Naive thymus-derived CD4-positive, alpha-beta T cell (primary cell): ENCODE measurements around the gene TRIP12. TPM values are rescaled to one million over a fixed set of nuclear protein-coding genes. Genes with fewer than 3 reads are reported as not detected.
A peak's percentile ranks its signal among the peaks of the same experiment; 100 is the strongest.
"Not testable (repeated sequence)": the region's sequence is repeated elsewhere in the genome, so short reads cannot be mapped to it uniquely, and the experiment has no call there.

Source experiments
- ATAC-seq: fragments of 150-1000 bp; cut with Tn5 transposase; 2 replicates; pipeline ENCODE4 v1.10.0; 2021; ENCODE audit warnings: mild to moderate bottlenecking, moderate library complexity
- CTCF ChIA-PET: fragments of 350-600 bp; sonication (Branson Sonifier 250); formaldehyde crosslinking; loops from one replicate; lab custom pipeline; 2021; ENCODE audit warnings: antibody characterized with exemption; lab: Charles Lee
- POLR2A ChIA-PET: fragments of 350-600 bp; sonication (Branson Sonifier 250); formaldehyde crosslinking; loops from one replicate; lab custom pipeline; 2021; ENCODE audit warnings: antibody characterized with exemption, inconsistent platforms; lab: Charles Lee
- DNase-seq, 9 donors: peaks; one replicate each; pipeline versions ENCODE4 v3.0.0 to v3.0.0-alpha.2; 2020 to 2022; ENCODE audit warnings: mixed read lengths in 1 of 9
- H3K27ac ChIP-seq: one replicate; pipeline ENCODE4 v1.7.0; 2013; ENCODE audit warnings: mild to moderate bottlenecking, low read depth, low read length, moderate library complexity
- H3K27me3 ChIP-seq, 2 donors: one replicate each; pipeline ENCODE4 v1.7.0; 2013; ENCODE audit warnings: low read length in 2 of 2, mild to moderate bottlenecking in 2 of 2, moderate library complexity in 2 of 2; ENCODE audit not compliant: control insufficient read depth in 2 of 2, insufficient read depth in 2 of 2
- H3K36me3 ChIP-seq, 3 experiments: 1 replicate in 2 of 3; 2 replicates in 1 of 3; pipeline ENCODE4 v1.7.0; 2013; ENCODE audit warnings: low read length in 3 of 3, mild to moderate bottlenecking in 3 of 3, moderate library complexity in 1 of 3; ENCODE audit not compliant: insufficient read depth in 3 of 3, control insufficient read depth in 2 of 3
- H3K4me1 ChIP-seq, 2 donors: one replicate each; pipeline ENCODE4 v1.7.0; 2013; ENCODE audit warnings: low read length in 2 of 2, mild to moderate bottlenecking in 2 of 2, moderate library complexity in 1 of 2; ENCODE audit not compliant: control insufficient read depth in 2 of 2, insufficient read depth in 2 of 2
- H3K4me3 ChIP-seq: 2 replicates; pipeline ENCODE4 v1.7.0; 2013; ENCODE audit warnings: mild to moderate bottlenecking, low read length
- H3K9me3 ChIP-seq, 3 experiments: 1 replicate in 2 of 3; 2 replicates in 1 of 3; pipeline ENCODE4 v1.7.0; 2013; ENCODE audit warnings: low read length in 3 of 3; ENCODE audit not compliant: control insufficient read depth in 2 of 3
- H3K27ac Mint-ChIP-seq, 9 donors: one replicate each; pipeline ENCODE4 v1.8.0; 2020 to 2022; ENCODE audit warnings: mixed read lengths in 9 of 9, mild to moderate bottlenecking in 8 of 9, moderate library complexity in 5 of 9, inconsistent platforms in 2 of 9
- H3K27me3 Mint-ChIP-seq, 5 donors: one replicate each; pipeline ENCODE4 v1.8.0; 2021 to 2022; ENCODE audit warnings: mixed read lengths in 5 of 5, mild to moderate bottlenecking in 1 of 5
- H3K36me3 Mint-ChIP-seq, 5 donors: one replicate each; pipeline ENCODE4 v1.8.0; 2020 to 2022; ENCODE audit warnings: mixed read lengths in 5 of 5, mild to moderate bottlenecking in 3 of 5, inconsistent platforms in 1 of 5
- H3K4me1 Mint-ChIP-seq, 7 donors: one replicate each; pipeline ENCODE4 v1.8.0; 2020 to 2022; ENCODE audit warnings: mixed read lengths in 7 of 7, mild to moderate bottlenecking in 3 of 7, inconsistent platforms in 1 of 7
- H3K4me3 Mint-ChIP-seq, 10 donors: one replicate each; pipeline ENCODE4 v1.8.0; 2020 to 2022; ENCODE audit warnings: mild to moderate bottlenecking in 10 of 10, mixed read lengths in 10 of 10, moderate library complexity in 6 of 10, inconsistent platforms in 2 of 10
- H3K9me3 Mint-ChIP-seq, 11 donors: one replicate each; pipeline ENCODE4 v1.8.0; 2020 to 2022; ENCODE audit warnings: mixed read lengths in 11 of 11, mild to moderate bottlenecking in 4 of 11, inconsistent platforms in 1 of 11, moderate library complexity in 1 of 11
- intact Hi-C, 2 donors: fragments of 100-400 bp; cut with micrococcal nuclease; formaldehyde crosslinking; loops; one replicate each; pipeline ENCODE4 v1.15.1; 2023
- polyA plus RNA-seq, 2 donors: library from polyadenylated mRNA; unstranded; fragments of 300-500 nt; fragmentation: Illumina TruSeq; gene quantifications; one replicate each; pipeline ENCODE4 v1.2.3, GENCODE V29; 2021
- total RNA-seq, 6 experiments: library from RNA in 5 of 6; stranded (reverse) in 5 of 6; gene quantifications; 1 replicate in 5 of 6; 2 replicates in 1 of 6; pipeline ENCODE4 v1.2.3 and lab custom pipeline; 2021 to 2026

The TRIP12 gene
- total and polyA plus RNA-seq, 7 experiments from 2014 or later = 34.8 to 247 (median 224) TPM

DNA sequence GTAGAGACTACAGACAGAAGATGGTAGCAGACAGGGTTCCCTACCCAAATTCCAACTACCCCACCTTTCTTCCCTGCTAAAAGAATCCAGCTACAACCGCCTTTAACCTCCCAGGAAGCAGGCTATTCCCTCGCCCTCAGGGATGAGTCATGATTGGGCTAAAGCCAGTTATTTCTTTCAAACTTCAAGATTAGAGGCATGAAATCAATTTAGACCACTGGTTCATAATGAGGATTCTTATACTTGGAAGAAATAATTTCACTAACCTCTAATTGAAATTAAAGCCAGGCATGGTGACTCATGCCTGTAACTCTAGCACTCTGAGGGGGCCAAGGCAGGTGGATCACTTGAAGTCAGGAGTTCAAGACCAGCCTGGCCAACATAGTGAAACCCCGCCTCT is 20.0 kb downstream of the TRIP12 start:
- POLR2A ChIA-PET = interaction anchor here (1.0 kb wide), 1 partner anchor 9 kb away, joined by 3 read pairs; no protein-coding TSS in a partner anchor
- no peaks in the 10 kb centered on the region for H3K27me3 Mint-ChIP-seq
- peaks cover 0 to 4% (median 0%) of the 10 kb centered on the region in 11 donors for H3K9me3 Mint-ChIP-seq
- peaks cover 4 to 9% (median 6%) of the 10 kb centered on the region in 3 experiments for H3K36me3 ChIP-seq
- intact Hi-C loops = no loop called here
- H3K36me3 Mint-ChIP-seq = peaks cover 6 to 40% (median 16%) of the 10 kb centered on the region in 5 donors
- H3K27ac Mint-ChIP-seq = peak overlapping the region in 2 of 9 donors; percentile 10 to 16
- H3K27me3 ChIP-seq = no peaks in the 10 kb centered on the region
- DNase-seq (no peak), ATAC-seq (no peak)
- H3K4me1 Mint-ChIP-seq = peaks cover 36 to 77% (median 68%) of the 10 kb centered on the region in 7 donors
- H3K4me1 ChIP-seq = peaks cover 3 to 24% of the 10 kb centered on the region in 2 donors
- H3K27ac ChIP-seq = no peak overlapping the region
- no peak overlapping the region for H3K4me3 ChIP-seq
- no peaks in the 10 kb centered on the region for H3K9me3 ChIP-seq
- CTCF ChIA-PET = no interaction called here
- H3K4me3 Mint-ChIP-seq = peak overlapping the region in 2 of 10 donors; percentile 10 to 27

DNA sequence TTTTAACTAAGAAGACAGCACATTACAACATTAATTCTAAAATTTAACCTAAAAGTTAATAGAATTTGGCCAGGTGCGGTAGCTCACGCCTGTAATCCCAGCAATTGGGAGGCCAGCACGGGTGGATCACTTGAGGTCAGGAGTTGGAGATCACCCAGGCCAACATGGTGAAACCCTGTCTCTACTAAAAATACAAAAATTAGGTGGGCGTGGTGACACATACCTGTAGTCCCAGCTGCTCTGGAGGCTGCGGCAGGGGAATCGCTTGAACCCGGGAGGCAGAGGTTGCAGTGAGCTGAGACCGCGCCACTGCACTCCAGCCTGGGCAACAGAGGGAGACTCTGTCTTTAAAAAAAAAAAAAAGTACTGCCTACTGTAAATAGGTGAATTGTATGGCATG is 21.3 kb downstream of the TRIP12 start:
- H3K9me3 Mint-ChIP-seq, DNase-seq, intact Hi-C loops, H3K4me3 Mint-ChIP-seq, H3K36me3 ChIP-seq, H3K27ac Mint-ChIP-seq, ATAC-seq, H3K27me3 Mint-ChIP-seq, H3K27ac ChIP-seq, H3K4me3 ChIP-seq, H3K27me3 ChIP-seq, H3K9me3 ChIP-seq: not testable (repeated sequence)
- H3K4me1 ChIP-seq = peaks cover 3 to 27% of the 10 kb centered on the region in 2 donors
- ChIA-PET CTCF (interaction anchor here (0.6 to 0.7 kb wide), 2 partner anchors 9 to 21 kb away, joined by 3 to 6 read pairs; no protein-coding TSS in a partner anchor), POLR2A (interaction anchor here (0.9 kb wide), 1 partner anchor 100 kb away, joined by 5 read pairs; no protein-coding TSS in a partner anchor)
- Mint-ChIP-seq H3K36me3 (peaks cover 6 to 37% (median 16%) of the 10 kb centered on the region in 5 donors), H3K4me1 (peaks cover 36 to 86% (median 78%) of the 10 kb centered on the region in 7 donors)

GRCh38 chr2:229900012-229900411 is 21.8 kb downstream of the TRIP12 start:
- Mint-ChIP-seq H3K4me3 (peak overlapping the region in 2 of 10 donors; percentile 4 to 30), H3K27me3 (no peaks in the 10 kb centered on the region), H3K9me3 (peaks cover 0 to 4% (median 0%) of the 10 kb centered on the region in 11 donors), H3K4me1 (peaks cover 33 to 86% (median 78%) of the 10 kb centered on the region in 7 donors), H3K36me3 (peaks cover 6 to 32% (median 16%) of the 10 kb centered on the region in 5 donors), H3K27ac (peak overlapping the region in 2 of 9 donors; percentile 45 to 66)
- H3K27me3 ChIP-seq = no peaks in the 10 kb centered on the region
- H3K4me3 ChIP-seq = no peak overlapping the region
- no peak overlapping the region for H3K27ac ChIP-seq
- ChIA-PET CTCF (no interaction called here), POLR2A (no interaction called here)
- no peak for ATAC-seq
- H3K4me1 ChIP-seq = peaks cover 3 to 27% of the 10 kb centered on the region in 2 donors
- H3K9me3 ChIP-seq = no peaks in the 10 kb centered on the region
- DNase-seq = no peak
- intact Hi-C loops = no loop called here
- H3K36me3 ChIP-seq = peaks cover 4 to 9% (median 6%) of the 10 kb centered on the region in 3 experiments

GRCh38 chr2:229899604-229900003 is 22.2 kb downstream of the TRIP12 start:
- intact Hi-C loops = no loop called here
- H3K4me1 Mint-ChIP-seq = peaks cover 34 to 87% (median 80%) of the 10 kb centered on the region in 7 donors
- H3K4me3 ChIP-seq = no peak overlapping the region
- H3K27ac ChIP-seq = no peak overlapping the region
- ChIA-PET POLR2A (no interaction called here), CTCF (interaction anchor here (0.7 kb wide), 1 partner anchor 9 kb away, joined by 3 read pairs; no protein-coding TSS in a partner anchor)
- H3K4me3 Mint-ChIP-seq = peak overlapping the region in 4 of 10 donors; percentile 4 to 36 (median 22)
- ATAC-seq (no peak), DNase-seq (no peak)
- H3K27me3 Mint-ChIP-seq = no peaks in the 10 kb centered on the region
- H3K36me3 Mint-ChIP-seq = peaks cover 6 to 30% (median 16%) of the 10 kb centered on the region in 5 donors
- peaks cover 3 to 27% of the 10 kb centered on the region in 2 donors for H3K4me1 ChIP-seq
- H3K36me3 ChIP-seq = peaks cover 4 to 9% (median 6%) of the 10 kb centered on the region in 3 experiments
- peaks cover 0 to 4% (median 0%) of the 10 kb centered on the region in 11 donors for H3K9me3 Mint-ChIP-seq
- peak overlapping the region in 3 of 9 donors; percentile 5 to 66 (median 45) for H3K27ac Mint-ChIP-seq
- no peaks in the 10 kb centered on the region for H3K27me3 ChIP-seq
- H3K9me3 ChIP-seq = no peaks in the 10 kb centered on the region

- peak in 4 of 9 donors; percentile 13 to 22 (median 16) for DNase-seq
- H3K4me1 Mint-ChIP-seq = peaks cover 28 to 90% (median 81%) of the 10 kb centered on the region in 7 donors
- CTCF ChIA-PET = no interaction called here
These were observed 25.0 kb downstream of the TRIP12 start for GRCh38 chr2:229896857-229897256.

GRCh38 chr2:229889023-229889422 is 32.8 kb downstream of the TRIP12 start:
- DNase-seq (no peak), ATAC-seq (no peak)
- H3K27me3 ChIP-seq = no peaks in the 10 kb centered on the region
- Mint-ChIP-seq H3K27ac (peak overlapping the region in 4 of 9 donors; percentile 1 to 54 (median 6)), H3K4me3 (peak overlapping the region in 1 of 10 donors; percentile 29), H3K27me3 (no peaks in the 10 kb centered on the region), H3K36me3 (peaks cover 0 to 29% (median 7%) of the 10 kb centered on the region in 5 donors), H3K9me3 (no peaks in the 10 kb centered on the region), H3K4me1 (peaks cover 17 to 81% (median 64%) of the 10 kb centered on the region in 7 donors)
- no peaks in the 10 kb centered on the region for H3K9me3 ChIP-seq
- no peak overlapping the region for H3K27ac ChIP-seq
- no peak overlapping the region for H3K4me3 ChIP-seq
- ChIA-PET CTCF (interaction anchor here (0.7 to 1.5 kb wide), 2 partner anchors 13 to 178 kb away, joined by 3 to 6 read pairs; no protein-coding TSS in a partner anchor), POLR2A (no interaction called here)
- peaks cover 0 to 4% of the 10 kb centered on the region in 2 donors for H3K4me1 ChIP-seq
- H3K36me3 ChIP-seq = peaks cover 0 to 4% (median 0%) of the 10 kb centered on the region in 3 experiments
- intact Hi-C loops = loop anchor here in 1 of 2 donors (2.0 kb wide), 1 partner anchor 16 kb away; no protein-coding TSS in a partner anchor

More at GRCh38 chr2:229896857-229897256, 25.0 kb downstream of the TRIP12 start:
- H3K36me3 Mint-ChIP-seq = peaks cover 0 to 30% (median 11%) of the 10 kb centered on the region in 5 donors
- Histone ChIP-seq H3K4me3 (no peak overlapping the region), H3K27ac (no peak overlapping the region), H3K27me3 (no peaks in the 10 kb centered on the region), H3K9me3 (no peaks in the 10 kb centered on the region), H3K4me1 (peaks cover 0 to 19% of the 10 kb centered on the region in 2 donors), H3K36me3 (no peaks in the 10 kb centered on the region)
- POLR2A ChIA-PET = no interaction called here
- no peak for ATAC-seq
- H3K4me3 Mint-ChIP-seq = peak overlapping the region in 7 of 10 donors; percentile 19 to 67 (median 36)
- peak overlapping the region in 7 of 9 donors; percentile 8 to 81 (median 51) for H3K27ac Mint-ChIP-seq
- intact Hi-C loops = no loop called here
- H3K9me3 Mint-ChIP-seq = no peaks in the 10 kb centered on the region
- no peaks in the 10 kb centered on the region for H3K27me3 Mint-ChIP-seq
